Spleen (tissue), 11 donors: ENCODE data around the gene NACC1. TPM values are rescaled to one million over a fixed set of nuclear protein-coding genes. Genes with fewer than 3 reads are reported as not detected.

Experiments
- DNase-seq: peaks from one replicate; pipeline ENCODE4 v3.0.0-alpha.2; 2020
- H3K27ac ChIP-seq, 8 donors: fragments of 200-600 bp; sonication (generic) in 7 of 8; 1 replicate in 4 of 8; 2 replicates in 4 of 8; pipeline versions ENCODE4 v1.5.0 to v1.8.0; 2016 to 2021; ENCODE audit warnings: inconsistent platforms in 4 of 8, mild to moderate bottlenecking in 4 of 8, moderate library complexity in 1 of 8
- H3K27me3 ChIP-seq, 7 donors: fragments of 200-600 bp; sonication (generic) in 6 of 7; replicated peaks in 1 of 7; 1 replicate in 4 of 7; 2 replicates in 3 of 7; pipeline versions ENCODE4 v1.5.0 to v1.8.0; 2016 to 2021; ENCODE audit warnings: inconsistent platforms in 3 of 7, mild to moderate bottlenecking in 1 of 7
- H3K36me3 ChIP-seq, 6 donors: fragments of 200-600 bp; sonication (generic) in 5 of 6; 1 replicate in 4 of 6; 2 replicates in 2 of 6; pipeline versions ENCODE4 v1.5.0 to v1.8.0; 2016 to 2021; ENCODE audit warnings: inconsistent platforms in 2 of 6
- H3K4me1 ChIP-seq, 6 donors: fragments of 200-600 bp; sonication (generic) in 5 of 6; 1 replicate in 3 of 6; 2 replicates in 3 of 6; pipeline versions ENCODE4 v1.5.0 to v1.8.0; 2016 to 2021; ENCODE audit warnings: inconsistent platforms in 3 of 6
- H3K4me3 ChIP-seq, 8 donors: fragments of 200-600 bp; sonication (generic) in 7 of 8; 1 replicate in 4 of 8; 2 replicates in 4 of 8; pipeline versions ENCODE4 v1.5.0 to v1.8.0; 2016 to 2021; ENCODE audit warnings: inconsistent platforms in 4 of 8, mild to moderate bottlenecking in 4 of 8, moderate library complexity in 2 of 8
- H3K9me3 ChIP-seq, 8 donors: fragments of 200-600 bp; sonication (generic) in 7 of 8; 1 replicate in 4 of 8; 2 replicates in 4 of 8; pipeline versions ENCODE4 v1.5.0 to v1.8.0; 2016 to 2021; ENCODE audit warnings: inconsistent platforms in 4 of 8
- CTCF ChIP-seq, 11 experiments: fragments of 200-600 bp in 7 of 11; fragments of 450-650 bp in 4 of 11; sonication (generic) in 4 of 11; IDR thresholded peaks in 8 of 11; conservative IDR thresholded peaks in 3 of 11; 1 replicate in 7 of 11; 2 replicates in 4 of 11; pipeline versions ENCODE4 v1.4.0 to v1.8.0; 2016 to 2021; ENCODE audit warnings: antibody characterized with exemption in 11 of 11, inconsistent platforms in 4 of 11, mild to moderate bottlenecking in 1 of 11
- POLR2A ChIP-seq, 3 donors: fragments of 450-650 bp; IDR thresholded peaks; one replicate each; pipeline ENCODE4 v1.5.1; 2017; ENCODE audit warnings: antibody characterized with exemption in 3 of 3, mild to moderate bottlenecking in 1 of 3
- POLR2AphosphoS5 ChIP-seq, 3 donors: sonication (generic); formaldehyde crosslinking; IDR thresholded peaks; one replicate each; pipeline ENCODE4 v1.5.1; 2017; ENCODE audit warnings: antibody characterized with exemption in 3 of 3
- WGBS, 5 donors: extraction: QIAGEN DNeasy Blood & Tissue Kit in 3 of 5; methylation state at CpG; one replicate each; pipeline versions ENCODE4 v1.1.5 to v1.1.7; 2013 to 2018; 5-methylcytosine and 5-hydroxymethylcytosine counted together
- intact Hi-C: fragments of 100-400 bp; cut with DNase I; formaldehyde crosslinking; loops from one replicate; pipeline ENCODE4 v1.15.0; 2023; ENCODE audit warnings: low total_unique reads
- polyA plus RNA-seq, 3 donors: library from polyadenylated mRNA; stranded (reverse); fragments of 200-250 nt; gene quantifications; one replicate each; pipeline ENCODE4 v1.2.1, GENCODE V29; 2013
- total RNA-seq, 7 donors: library from RNA; depleted of rRNA in 3 of 7; stranded (reverse); fragments of >200 nt in 3 of 7; fragmentation: NEBNext Ultra II Directional in 4 of 7; extraction: Animal tissue kit (Norgen Biotek cat#: 25700) in 4 of 7; gene quantifications; one replicate each; pipeline versions ENCODE4 v1.1.0 to v1.2.1, GENCODE V29; 2016 to 2021
- donor health status: healthy with polysubstance abuse.
- donor health status: DM: no; HTN: no; CAD: no; lungs with moderate emphysema.
- donor health status: DM: no; HTN: no; CAD: no.
- donor health status: Bipolar disorder and iron deficiency.
- donor health status: healthy.
- donor health status: DM: no; HTN: no; CAD: no.
- donor health status: DM: yes; HTN: yes; CAD: no.

The NACC1 gene
- total and polyA plus RNA-seq, 10 donors, result 5.5 to 47.0 (median 34.3) TPM

GRCh38 chr19:13159713-13160112, 41.6 kb downstream of the NACC1 start:
- no peaks in the 10 kb centered on the region for H3K9me3 ChIP-seq
- no peak for DNase-seq
- 94 to 96% (median 95%) methylated on average over 3 of the region's 3 CpGs for WGBS, 5 donors
- H3K27ac ChIP-seq, result peak overlapping the region in 1 of 8 donors; percentile 99
- H3K4me3 ChIP-seq, result no peak overlapping the region
- TF ChIP-seq POLR2A (IDR thresholded peaks at IDR 0.05), result no peak
- TF ChIP-seq POLR2AphosphoS5 (IDR thresholded peaks at IDR 0.05), result no peak
- no peak for TF ChIP-seq CTCF (IDR thresholded peaks at IDR 0.05 in 8 of 11, conservative IDR thresholded peaks at IDR 0.05 in 3 of 11)
- H3K36me3 ChIP-seq, result no peaks in the 10 kb centered on the region
- H3K4me1 ChIP-seq, result peaks cover 50 to 100% (median 82%) of the 10 kb centered on the region in 6 donors
- intact Hi-C loops, result no loop called here
- no peaks in the 10 kb centered on the region for H3K27me3 ChIP-seq

- Histone ChIP-seq H3K36me3 (no peaks in the 10 kb centered on the region), H3K4me1 (peaks cover 52 to 100% (median 81%) of the 10 kb centered on the region in 6 donors), H3K4me3 (no peak overlapping the region), H3K9me3 (no peaks in the 10 kb centered on the region), H3K27ac (peak overlapping the region in 5 of 8 donors; percentile 20 to 97 (median 49)), H3K27me3 (no peaks in the 10 kb centered on the region)
- TF ChIP-seq CTCF (IDR thresholded peaks at IDR 0.05 in 8 of 11, conservative IDR thresholded peaks at IDR 0.05 in 3 of 11) (no peak), POLR2AphosphoS5 (IDR thresholded peaks at IDR 0.05) (no peak), POLR2A (IDR thresholded peaks at IDR 0.05) (no peak)
- intact Hi-C loops, result no loop called here
- 75 to 95% (median 76%) methylated on average over 1 of the region's 1 CpG for WGBS, 5 donors
- DNase-seq, result no peak
Observed at GRCh38 chr19:13160557-13160956, 42.5 kb downstream of the NACC1 start.

- peaks cover 57 to 100% (median 80%) of the 10 kb centered on the region in 6 donors for H3K4me1 ChIP-seq
- WGBS, 5 donors, result 1 to 2% (median 1%) methylated on average over 46 to 58 of the region's 58 CpGs
- H3K27me3 ChIP-seq, result no peaks in the 10 kb centered on the region
- peak overlapping the region; percentile 7 to 69 (median 41) for H3K4me3 ChIP-seq
- peak; percentile 85 to 94 (median 92) for TF ChIP-seq POLR2AphosphoS5 (IDR thresholded peaks at IDR 0.05)
- no peak for TF ChIP-seq POLR2A (IDR thresholded peaks at IDR 0.05)
- TF ChIP-seq CTCF (IDR thresholded peaks at IDR 0.05 in 8 of 11, conservative IDR thresholded peaks at IDR 0.05 in 3 of 11), result peak in 2 of 11 experiments; percentile 20 to 22
- H3K27ac ChIP-seq, result peak overlapping the region; percentile 88 to 97 (median 94)
- no peaks in the 10 kb centered on the region for H3K9me3 ChIP-seq
- H3K36me3 ChIP-seq, result no peaks in the 10 kb centered on the region
- DNase-seq, result peak; percentile 97
- intact Hi-C loops, result no loop called here
Observed at GRCh38 chr19:13162724-13163608, 44.9 kb downstream of the NACC1 start.
